ENCODE results near the gene KCTD3.

KCTD3 gene

GRCh38 chr1:215661033-215661432 lies 93.9 kb downstream of the KCTD3 start:
- DNase-seq = no peak

GRCh38 chr1:215665215-215665614 lies 98.1 kb downstream of the KCTD3 start:
- DNase-seq = no peak

DNA sequence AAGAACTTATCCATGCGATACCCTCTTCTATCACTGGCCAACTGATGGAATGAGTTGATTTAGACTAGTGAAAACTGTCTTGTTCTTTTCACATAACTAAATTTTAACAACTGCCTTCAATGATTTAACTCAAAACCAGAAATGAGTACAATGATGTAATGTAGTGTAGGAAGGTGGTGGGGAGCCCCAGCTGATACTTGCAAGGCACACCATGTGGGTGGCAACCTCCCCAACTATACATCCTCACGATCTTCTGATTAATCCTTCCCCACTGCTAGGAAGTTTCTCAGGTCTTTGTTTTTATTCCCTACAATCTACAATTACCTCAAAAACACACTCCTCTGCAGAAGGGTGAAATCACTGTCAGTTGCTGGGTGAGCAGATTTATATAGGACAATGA lies 100.7 kb downstream of the KCTD3 start:
- DNase-seq = no peak

GRCh38 chr1:215669806-215670491 lies 102.8 kb downstream of the KCTD3 start:
- DNase-seq = no peak

Measured in cortex of kidney (tissue), 1 donor.